MCF 10A (cell line): ENCODE data around the gene LRRC75B. TPM values are rescaled to one million over a fixed set of nuclear protein-coding genes. Genes with fewer than 3 reads are reported as not detected.

Experiments used
- BruUV-seq: library from RNA; stranded (reverse); fragments of 400-500 nt; replicated peaks from 2 replicates; lab custom pipeline; 2021; lab: Mats Ljungman, UMichigan
- CTCF ChIA-PET: fragments of 300-600 bp; sonication (Branson Sonifier 250); formaldehyde crosslinking; extraction: SDS; loops from one replicate; lab custom pipeline; 2021; ENCODE audit warnings: antibody characterized with exemption, inconsistent platforms; lab: Yijun Ruan, JAX
- POLR2A ChIA-PET: fragments of 300-600, 350-650 bp; sonication (Branson Sonifier 250); formaldehyde crosslinking; extraction: SDS; loops from one replicate; lab custom pipeline; 2020; ENCODE audit warnings: antibody characterized with exemption, inconsistent platforms; lab: Yijun Ruan, JAX
- DNase-seq: peaks from one replicate; pipeline ENCODE4 v3.0.0-alpha.2; 2018; ENCODE audit not compliant: unreplicated experiment
- H3K27ac Mint-ChIP-seq: one replicate; pipeline ENCODE4 v1.8.0; 2022; ENCODE audit warnings: mild to moderate bottlenecking, low read depth, mixed read lengths; ENCODE audit not compliant: unreplicated experiment
- H3K27me3 Mint-ChIP-seq: one replicate; pipeline ENCODE4 v1.8.0; 2022; ENCODE audit warnings: mixed read lengths; ENCODE audit not compliant: insufficient read depth, unreplicated experiment
- H3K36me3 Mint-ChIP-seq: one replicate; pipeline ENCODE4 v1.8.0; 2022; ENCODE audit warnings: mild to moderate bottlenecking, moderate library complexity, mixed read lengths; ENCODE audit not compliant: insufficient read depth, unreplicated experiment
- H3K4me1 Mint-ChIP-seq: one replicate; pipeline ENCODE4 v1.8.0; 2022; ENCODE audit warnings: mixed read lengths; ENCODE audit not compliant: insufficient read depth, unreplicated experiment
- H3K4me3 Mint-ChIP-seq: one replicate; pipeline ENCODE4 v1.8.0; 2022; ENCODE audit warnings: mild to moderate bottlenecking, moderate library complexity, mixed read lengths; ENCODE audit not compliant: unreplicated experiment
- H3K9me3 Mint-ChIP-seq: one replicate; pipeline ENCODE4 v1.8.0; 2022; ENCODE audit warnings: mixed read lengths; ENCODE audit not compliant: unreplicated experiment
- intact Hi-C: fragments of 100-400 bp; cut with micrococcal nuclease; formaldehyde crosslinking; loops from 2 replicates; pipeline ENCODE4 v1.14.1; 2022
- total RNA-seq: library from RNA; stranded (reverse); gene quantifications from 2 replicates; pipeline ENCODE4 v1.2.3, GENCODE V29; 2022
- TF ChIP-seq, protein P1 (sequence below): fragments of 200-600 bp; IDR thresholded peaks from one replicate; pipeline ENCODE4 v1.8.0; 2022; ENCODE audit warnings: antibody characterized with exemption, mild to moderate bottlenecking; ENCODE audit not compliant: unreplicated experiment

The LRRC75B gene
- total RNA-seq, 1 experiment from 2014 or later = 2.6 TPM

DNA sequence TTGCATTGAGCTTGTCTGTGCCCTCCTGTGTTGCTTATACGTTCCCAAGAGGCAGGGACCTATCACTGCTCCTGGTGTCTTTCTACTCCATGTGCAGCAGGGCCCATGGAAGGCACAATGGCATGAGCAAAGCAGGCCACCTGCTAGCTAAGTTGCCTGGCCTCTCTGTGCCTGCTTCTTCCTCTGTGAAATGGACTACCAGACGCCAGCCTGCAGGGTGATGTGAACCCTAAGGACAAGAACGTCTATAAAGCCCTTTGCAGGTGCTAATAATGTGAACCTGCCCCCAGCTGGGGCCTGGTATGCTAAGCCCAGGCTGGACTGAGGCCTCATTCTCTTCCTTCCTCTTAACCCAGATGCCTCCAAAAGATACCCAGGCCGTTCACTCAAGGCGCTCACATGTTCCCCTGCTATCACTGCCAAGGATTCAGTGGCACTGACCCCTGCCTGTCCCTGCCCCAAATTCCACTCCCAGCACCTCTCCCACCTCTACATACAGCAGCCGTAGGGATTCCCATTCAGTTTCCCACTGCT, 41.9 kb downstream of the LRRC75B start:
- TF ChIP-seq, protein P1, sequence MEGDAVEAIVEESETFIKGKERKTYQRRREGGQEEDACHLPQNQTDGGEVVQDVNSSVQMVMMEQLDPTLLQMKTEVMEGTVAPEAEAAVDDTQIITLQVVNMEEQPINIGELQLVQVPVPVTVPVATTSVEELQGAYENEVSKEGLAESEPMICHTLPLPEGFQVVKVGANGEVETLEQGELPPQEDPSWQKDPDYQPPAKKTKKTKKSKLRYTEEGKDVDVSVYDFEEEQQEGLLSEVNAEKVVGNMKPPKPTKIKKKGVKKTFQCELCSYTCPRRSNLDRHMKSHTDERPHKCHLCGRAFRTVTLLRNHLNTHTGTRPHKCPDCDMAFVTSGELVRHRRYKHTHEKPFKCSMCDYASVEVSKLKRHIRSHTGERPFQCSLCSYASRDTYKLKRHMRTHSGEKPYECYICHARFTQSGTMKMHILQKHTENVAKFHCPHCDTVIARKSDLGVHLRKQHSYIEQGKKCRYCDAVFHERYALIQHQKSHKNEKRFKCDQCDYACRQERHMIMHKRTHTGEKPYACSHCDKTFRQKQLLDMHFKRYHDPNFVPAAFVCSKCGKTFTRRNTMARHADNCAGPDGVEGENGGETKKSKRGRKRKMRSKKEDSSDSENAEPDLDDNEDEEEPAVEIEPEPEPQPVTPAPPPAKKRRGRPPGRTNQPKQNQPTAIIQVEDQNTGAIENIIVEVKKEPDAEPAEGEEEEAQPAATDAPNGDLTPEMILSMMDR = no peak
- CTCF ChIA-PET = interaction anchor here (0.6 kb wide), 1 partner anchor 1953 kb away, joined by 3 read pairs; no protein-coding TSS in a partner anchor
- intact Hi-C loops = no loop called here
- BruUV-seq = no TSS peak
- Mint-ChIP-seq H3K27ac (peak overlapping the region; percentile 6), H3K4me1 (peaks cover 25% of the 10 kb centered on the region), H3K36me3 (peaks cover 30% of the 10 kb centered on the region), H3K27me3 (no peaks in the 10 kb centered on the region), H3K4me3 (no peak overlapping the region), H3K9me3 (no peaks in the 10 kb centered on the region)
- no peak for DNase-seq
- POLR2A ChIA-PET = no interaction called here

DNA sequence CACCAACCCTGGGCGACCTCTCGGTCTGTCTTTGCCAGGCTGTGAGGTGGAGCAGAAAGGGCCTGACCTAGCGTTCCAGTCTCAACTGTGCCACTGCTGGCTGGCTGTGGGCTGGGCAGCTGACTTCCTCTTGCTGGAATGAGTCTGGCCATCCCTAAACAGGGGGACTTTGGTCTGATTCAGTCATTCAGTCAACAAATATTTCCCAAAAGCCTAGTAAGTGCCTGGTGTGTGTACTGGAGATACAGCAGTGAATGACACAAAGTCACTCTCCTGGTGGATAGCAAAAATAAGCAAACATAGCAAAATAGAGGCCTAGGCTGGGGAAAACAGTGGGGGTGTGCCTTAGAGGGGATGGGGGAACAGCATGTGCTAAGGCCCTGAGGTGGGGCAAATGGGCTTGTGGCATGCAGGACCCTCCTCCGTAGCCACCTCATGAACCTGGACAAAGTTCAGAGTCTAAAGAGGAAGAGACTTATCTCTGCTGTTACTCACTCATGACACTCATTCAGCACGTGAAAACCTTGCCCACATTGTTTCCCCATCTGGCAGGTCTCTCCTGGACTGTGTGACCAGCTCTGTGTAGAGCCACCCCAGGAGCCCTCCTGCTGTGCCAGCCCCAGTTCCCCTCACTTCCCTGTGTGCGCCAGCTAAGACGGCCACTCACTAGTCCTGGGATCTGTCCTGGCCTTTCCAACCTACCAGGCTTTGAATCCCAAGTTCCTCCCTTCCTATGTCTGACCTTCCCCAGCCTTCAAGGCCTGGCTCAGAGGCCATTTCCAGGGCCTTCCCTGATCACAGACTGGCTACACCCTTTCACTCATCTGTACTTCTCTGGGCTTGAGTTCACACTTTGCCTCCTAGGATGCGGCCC, 42.6 kb downstream of the LRRC75B start:
- peak overlapping the region; percentile 6 for H3K27ac Mint-ChIP-seq
- H3K9me3 Mint-ChIP-seq = no peaks in the 10 kb centered on the region
- POLR2A ChIA-PET = no interaction called here
- no peaks in the 10 kb centered on the region for H3K27me3 Mint-ChIP-seq
- CTCF ChIA-PET = interaction anchor here (0.6 kb wide), 1 partner anchor 1954 kb away, joined by 3 read pairs; no protein-coding TSS in a partner anchor
- BruUV-seq = no TSS peak
- H3K4me1 Mint-ChIP-seq = peaks cover 25% of the 10 kb centered on the region
- H3K4me3 Mint-ChIP-seq = no peak overlapping the region
- intact Hi-C loops = no loop called here
- H3K36me3 Mint-ChIP-seq = peaks cover 31% of the 10 kb centered on the region
- DNase-seq = no peak
- TF ChIP-seq, protein P1 = no peak

DNA sequence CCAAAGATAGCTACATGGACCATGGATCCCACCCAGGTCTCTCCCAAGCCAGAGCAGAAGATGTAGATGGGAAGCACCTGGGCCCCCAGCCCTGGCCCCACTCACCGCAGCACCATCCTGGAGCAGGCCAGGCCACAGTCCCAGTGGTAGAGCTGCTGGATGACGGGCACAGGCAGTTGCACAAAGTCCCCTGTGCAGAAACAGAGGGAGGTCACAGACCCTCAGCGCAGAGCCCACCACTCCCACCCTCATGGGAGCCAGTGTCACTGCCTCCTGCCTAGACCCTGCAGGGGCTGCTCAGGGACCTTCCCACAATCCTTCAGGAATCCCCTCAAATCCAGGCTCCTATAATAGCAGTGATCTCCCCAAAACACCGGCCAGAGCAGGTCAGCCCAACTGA, 44.1 kb downstream of the LRRC75B start:
- no peak overlapping the region for H3K27ac Mint-ChIP-seq
- H3K9me3 Mint-ChIP-seq = no peaks in the 10 kb centered on the region
- intact Hi-C loops = no loop called here
- POLR2A ChIA-PET = no interaction called here
- no TSS peak for BruUV-seq
- no peak for DNase-seq
- TF ChIP-seq, protein P1 = no peak
- CTCF ChIA-PET = interaction anchor here (0.6 kb wide), 1 partner anchor 286 kb away, joined by 4 read pairs; no protein-coding TSS in a partner anchor
- H3K27me3 Mint-ChIP-seq = no peaks in the 10 kb centered on the region
- peaks cover 37% of the 10 kb centered on the region for H3K36me3 Mint-ChIP-seq
- H3K4me3 Mint-ChIP-seq = no peak overlapping the region
- H3K4me1 Mint-ChIP-seq = peaks cover 25% of the 10 kb centered on the region

DNA sequence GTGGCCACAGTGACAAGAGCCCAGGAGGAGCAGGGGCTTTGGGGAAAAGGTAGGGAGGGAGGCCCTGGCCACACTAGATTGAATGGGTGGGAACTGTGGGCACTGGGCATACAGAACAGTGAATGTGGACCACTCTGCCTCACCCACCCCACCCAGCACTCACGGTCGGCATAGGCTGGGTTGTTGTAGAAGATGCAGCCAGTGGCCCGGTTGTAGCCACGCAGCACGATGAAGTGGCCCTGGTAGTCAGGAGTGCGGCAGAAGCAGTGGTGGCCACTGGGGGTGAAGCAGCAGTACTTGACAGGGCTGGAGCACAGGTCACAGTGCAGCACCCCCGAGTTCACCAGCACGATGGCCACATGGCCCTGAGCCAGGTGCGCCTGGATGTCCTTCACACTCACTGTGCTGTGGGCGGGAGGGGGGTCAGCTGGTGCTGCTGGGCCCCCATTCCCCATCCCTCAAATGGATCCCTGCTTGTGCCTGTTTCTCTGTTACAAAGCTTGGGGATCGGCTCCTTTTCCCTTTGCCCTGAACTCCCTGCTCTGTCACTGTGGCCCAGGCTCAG, 49.1 kb downstream of the LRRC75B start:
- CTCF ChIA-PET = interaction anchor here (1.0 to 1.1 kb wide), 2 partner anchors 11 to 122 kb away, joined by 3 to 4 read pairs; no protein-coding TSS in a partner anchor
- Mint-ChIP-seq H3K9me3 (no peaks in the 10 kb centered on the region), H3K4me1 (no peaks in the 10 kb centered on the region), H3K36me3 (peaks cover 68% of the 10 kb centered on the region), H3K4me3 (no peak overlapping the region), H3K27me3 (no peaks in the 10 kb centered on the region), H3K27ac (no peak overlapping the region)
- TF ChIP-seq, protein P1 = no peak
- no peak for DNase-seq
- no TSS peak for BruUV-seq
- intact Hi-C loops = no loop called here
- POLR2A ChIA-PET = interaction anchor here (0.7 to 2.0 kb wide), 2 partner anchors 8 to 11 kb away, joined by 4 to 17 read pairs; partner anchors contain the start of gene GUCD1
